Measurements from ENCODE around the gene KHK.
A peak's percentile ranks its signal among the peaks of the same experiment; 100 is the strongest.

Gene KHK

DNA sequence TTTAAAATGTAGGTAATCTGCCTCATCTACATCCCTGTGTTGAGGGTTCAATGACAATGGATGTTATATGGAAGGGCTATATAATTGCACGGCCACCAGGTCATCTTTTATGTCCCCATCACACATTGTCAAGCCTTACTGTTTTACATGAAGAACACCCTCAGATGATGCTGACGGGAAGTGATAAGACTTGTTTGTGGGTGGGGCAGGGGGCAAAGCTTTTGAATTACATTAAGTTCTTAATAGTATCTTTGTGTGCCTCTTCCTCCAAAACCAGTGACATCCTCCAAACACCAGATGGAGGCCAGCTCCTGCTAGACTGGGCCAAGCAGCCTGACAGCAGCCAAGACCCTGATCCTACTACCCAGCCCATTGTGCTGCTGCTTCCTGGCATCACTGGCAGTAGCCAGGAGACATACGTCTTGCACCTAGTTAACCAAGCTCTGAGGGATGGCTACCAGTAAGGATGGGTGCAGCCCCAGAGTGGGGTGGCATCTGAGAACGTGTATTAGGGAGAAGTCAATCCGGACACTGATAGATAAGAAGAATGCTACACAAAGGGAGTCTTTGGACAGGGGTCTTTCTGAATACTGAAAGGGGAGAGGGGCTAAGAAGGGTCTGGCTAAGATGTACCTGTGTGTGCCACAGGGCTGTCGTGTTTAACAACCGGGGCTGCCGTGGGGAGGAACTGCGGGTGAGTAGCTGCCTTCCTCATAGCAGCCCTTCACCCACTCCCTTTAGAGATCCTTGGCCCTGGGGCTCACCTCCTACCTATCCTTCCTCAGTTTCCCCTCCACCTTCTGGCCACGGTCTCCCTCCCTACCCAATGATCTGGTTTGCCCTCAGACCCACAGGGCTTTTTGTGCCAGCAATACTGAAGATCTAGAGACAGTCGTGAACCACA is 42.3 kb downstream of the KHK start:
- no peak for DNase-seq (ENCODE audit: low read depth)

DNA sequence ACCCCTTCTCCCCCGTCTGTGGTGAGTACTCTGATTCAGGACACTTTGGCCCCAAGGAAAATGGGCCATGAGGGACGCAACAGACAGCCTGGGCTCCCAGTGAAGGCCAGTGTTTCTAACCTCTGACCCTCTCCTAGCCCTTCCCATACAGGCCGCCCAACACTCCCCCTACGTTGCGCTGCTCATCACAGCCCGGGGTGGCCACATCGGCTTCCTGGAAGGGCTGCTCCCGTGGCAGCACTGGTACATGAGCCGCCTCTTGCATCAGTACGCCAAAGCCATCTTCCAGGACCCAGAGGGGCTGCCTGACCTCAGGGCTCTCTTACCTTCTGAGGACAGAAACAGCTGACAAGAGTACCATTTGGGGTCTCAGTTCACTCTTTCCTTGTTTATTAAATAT is 43.8 kb downstream of the KHK start:
- DNase-seq (ENCODE audit: low read depth) = no peak

DNA sequence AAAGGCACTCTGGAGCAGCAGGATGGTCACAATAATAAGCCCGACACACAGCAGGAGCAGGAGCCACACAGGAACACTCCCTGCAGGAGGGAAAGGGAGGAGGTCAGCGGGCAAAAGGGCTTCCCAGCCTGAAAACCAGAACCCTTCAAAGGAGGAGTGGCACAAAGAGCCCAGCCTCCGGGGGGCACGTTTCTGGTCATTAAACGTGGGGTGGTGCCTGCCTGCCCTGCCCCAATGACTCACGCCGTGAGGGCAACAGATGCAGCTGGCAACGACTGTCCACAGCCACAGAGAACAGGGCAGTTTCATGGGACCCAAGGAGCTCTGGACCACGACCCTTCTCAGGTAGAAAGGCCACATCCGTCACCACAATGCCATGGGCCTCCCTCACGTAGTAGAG is 44.9 kb downstream of the KHK start:
- no peak for DNase-seq (ENCODE audit: low read depth)

DNA sequence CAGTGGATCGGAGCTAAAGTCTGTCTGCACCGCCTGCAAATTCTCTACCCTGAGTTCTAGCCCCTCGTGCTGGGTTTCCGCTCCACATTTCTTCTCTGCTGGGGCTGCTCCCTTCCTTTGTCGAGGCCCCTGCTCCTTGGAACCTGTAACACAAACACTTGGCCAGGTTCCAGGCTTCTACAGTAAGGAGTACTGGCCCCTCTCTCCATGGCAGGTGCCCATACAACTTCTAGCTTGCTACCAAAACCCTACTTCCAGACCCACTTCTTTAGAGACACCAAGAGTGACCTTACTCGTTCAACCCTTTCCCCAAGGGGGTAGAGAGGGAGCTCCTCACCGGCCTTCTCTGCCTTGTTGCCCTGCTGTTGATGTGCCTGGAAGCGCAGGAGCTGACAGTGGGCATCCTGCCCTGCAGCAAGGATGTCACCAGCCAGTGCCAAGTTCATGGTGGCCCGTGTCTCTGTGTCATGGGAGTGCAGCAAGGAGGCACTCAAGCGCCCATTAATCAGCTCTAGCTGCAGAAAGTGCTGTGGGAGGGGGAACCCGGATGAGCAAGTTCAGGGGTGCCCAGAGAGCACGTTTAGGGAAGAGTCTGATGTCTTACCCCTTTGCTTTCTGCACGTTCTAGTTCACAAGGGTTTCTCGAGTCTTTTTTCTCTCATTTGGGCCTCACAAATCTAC is 46.8 kb downstream of the KHK start:
- DNase-seq (ENCODE audit: low read depth) = peak; percentile 19

DNA sequence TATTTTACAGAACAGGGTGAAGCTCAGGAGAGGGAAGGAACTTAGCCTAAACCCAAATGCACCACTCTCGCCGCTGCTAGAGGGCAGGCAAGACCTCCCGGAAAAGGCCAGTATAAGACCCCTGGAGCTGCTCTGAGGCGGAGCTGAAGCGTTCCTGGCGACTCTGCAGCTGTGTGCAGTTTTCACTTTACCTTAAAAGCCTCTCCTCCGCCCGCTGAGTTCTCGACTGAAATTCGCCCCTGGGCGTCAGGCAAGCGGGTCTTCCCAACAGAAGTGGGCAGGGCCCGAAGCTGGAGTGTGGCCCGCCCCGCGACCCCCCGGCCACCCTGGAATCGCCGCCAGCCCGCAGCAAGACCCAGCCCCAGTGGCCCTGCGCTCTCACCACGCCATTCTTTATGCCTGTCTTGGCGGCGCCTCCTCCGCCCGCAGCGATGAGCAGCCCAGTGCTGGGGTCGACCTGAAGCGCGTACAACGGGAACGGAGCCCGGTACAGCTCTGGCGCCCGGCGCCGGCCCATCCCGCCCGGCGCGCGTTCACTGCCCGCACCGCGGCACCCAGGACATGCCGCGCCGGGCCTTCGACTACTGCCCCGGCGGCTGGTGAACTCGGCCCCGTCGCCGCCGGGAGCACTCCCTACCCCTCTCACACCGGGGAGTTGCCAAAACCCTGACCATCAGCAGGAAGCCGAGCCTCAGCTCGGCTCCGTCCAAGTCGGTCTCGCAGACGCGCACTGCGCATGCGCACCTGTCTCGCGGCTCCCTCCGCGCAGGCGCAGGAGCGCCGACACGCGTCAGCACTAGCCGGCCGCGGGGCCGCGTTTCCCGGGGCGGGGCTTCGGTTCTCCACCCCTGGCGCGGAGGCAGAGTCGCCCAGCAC is 47.6 kb downstream of the KHK start, which contains the start of gene PREB:
Gene PREB (minus strand): TSS at position 732 of the 876 bp plus-strand sequence. CDS start 215 bp downstream, at position 517.
- DNase-seq (ENCODE audit: low read depth) = peak; percentile 93

DNA sequence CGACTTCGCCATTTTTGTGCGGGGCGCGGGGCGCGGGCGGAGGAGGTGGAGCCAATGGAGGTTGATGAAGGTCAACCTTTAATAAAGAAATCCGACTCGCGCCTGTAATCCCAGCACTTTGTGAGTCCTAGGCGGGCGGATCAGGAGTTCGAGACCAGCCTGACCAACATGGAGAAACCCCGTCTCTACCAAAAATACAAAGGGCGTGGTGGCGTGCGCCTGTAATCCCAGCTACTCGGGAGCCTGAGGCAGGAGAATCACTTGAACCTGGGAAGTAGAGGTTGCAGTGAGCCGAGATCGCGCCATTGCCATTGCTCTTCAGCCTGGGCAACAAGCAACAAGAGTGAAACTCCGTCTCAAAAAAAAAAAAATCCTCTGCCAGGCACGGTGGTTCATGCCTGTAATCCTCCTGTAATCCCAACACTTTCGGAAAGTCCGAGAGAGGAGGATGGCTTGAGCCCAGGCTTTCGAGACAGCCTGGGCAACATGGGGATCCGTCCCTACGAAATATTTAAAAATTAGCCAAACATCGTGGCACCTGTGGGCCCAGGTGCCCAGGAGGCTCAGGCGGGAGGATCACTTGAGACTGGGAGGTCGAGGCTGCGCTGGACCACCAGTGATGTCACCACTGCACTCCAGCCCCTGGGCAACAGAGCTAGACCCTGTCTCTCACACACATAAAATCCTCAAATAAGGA is 48.4 kb downstream of the KHK start:
- no peak for DNase-seq (ENCODE audit: low read depth)

DNA sequence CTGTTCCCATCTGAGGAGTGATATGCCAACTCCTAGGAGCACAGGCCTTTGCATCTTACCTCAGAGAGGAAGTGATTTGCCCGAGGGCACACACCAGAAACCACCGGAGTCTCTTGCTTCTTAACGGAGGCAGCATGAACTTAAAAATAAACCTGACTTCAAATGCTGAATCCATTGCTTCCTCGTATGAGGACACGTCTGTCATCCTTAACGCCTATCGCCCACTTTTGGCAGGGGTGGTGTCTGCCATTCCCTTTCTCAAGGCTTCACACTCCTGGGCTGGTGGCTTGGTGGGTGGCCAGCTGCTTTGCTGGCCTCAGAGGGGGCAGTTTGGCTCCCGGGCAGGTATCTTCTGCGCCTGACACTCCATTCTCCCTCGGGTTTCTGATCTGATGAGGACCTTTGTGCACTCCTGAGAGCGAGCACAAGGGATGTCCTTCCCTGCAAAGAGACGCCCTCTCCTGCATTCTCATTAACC is 48.9 kb downstream of the KHK start:
- no peak for DNase-seq (ENCODE audit: low read depth)

DNA sequence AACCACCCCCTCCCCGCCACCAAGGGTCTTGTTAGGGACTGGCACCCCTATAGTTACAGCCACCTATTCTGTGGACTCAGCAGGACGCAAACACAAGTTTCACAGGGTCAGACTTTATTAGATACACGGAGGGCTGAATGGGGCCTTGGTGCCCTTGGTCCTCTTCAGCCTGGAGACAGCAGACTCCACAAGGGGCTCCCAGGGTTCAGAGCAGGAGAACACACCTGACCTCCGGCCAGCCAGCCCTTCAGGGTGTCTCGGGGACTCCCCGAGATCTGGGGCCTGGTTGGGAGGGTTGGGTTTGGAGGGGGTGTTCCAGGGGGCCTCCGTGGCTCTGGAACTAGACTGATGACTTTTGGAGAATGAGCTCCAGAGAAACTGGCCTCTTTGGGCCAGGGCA is 50.2 kb downstream of the KHK start:
- no peak for DNase-seq (ENCODE audit: low read depth)

DNA sequence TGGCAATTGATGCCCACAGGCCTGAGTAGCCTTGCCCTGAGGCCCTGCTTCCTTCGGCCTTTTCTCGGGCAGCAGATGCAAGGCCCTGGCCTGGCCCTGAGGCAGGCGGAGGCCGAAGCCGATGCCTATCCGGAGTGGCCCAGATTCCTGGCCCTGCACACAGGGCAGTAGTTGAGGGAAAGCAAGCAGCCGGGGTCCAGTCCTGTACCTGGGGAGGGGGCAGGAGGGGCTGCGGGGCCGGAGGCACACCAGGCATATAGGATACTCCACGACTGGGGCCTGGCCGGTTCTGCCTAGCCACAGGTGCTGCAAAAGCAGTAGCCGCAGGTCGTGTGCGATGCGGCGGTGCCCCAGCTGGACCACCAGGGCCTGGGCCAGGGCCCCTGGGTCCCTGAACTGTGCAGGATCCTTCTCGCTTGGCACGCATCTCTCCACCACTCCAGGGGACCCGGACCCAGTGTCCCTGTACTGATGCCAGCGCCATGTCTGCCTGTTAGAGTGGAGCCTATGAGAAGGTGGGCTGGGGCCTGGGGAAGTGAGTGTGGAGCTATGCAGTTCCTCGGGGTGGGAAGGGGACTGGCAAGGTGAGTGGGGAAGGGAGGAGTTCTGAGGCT is 50.9 kb downstream of the KHK start:
- no peak for DNase-seq (ENCODE audit: low read depth)

DNA sequence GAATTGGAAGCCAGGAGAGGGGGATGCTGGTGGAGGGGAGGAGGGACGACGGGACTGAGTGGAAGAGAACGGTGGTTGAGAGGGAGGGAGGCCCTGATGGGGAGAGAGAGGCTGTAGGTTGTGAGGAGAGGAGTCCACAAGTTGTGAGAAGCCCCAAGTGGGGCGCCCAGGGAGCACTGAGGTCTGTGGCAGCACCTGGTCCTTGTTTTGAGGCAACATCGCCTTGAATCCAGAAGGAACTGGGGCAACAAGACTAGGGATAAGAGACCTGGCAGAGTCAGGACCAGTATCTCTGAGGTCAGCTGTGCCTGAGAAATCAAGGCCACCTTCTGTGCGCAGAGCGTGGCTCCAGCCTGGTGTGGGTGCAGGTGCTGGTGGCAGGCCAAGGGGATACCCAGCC is 51.5 kb downstream of the KHK start:
- no peak for DNase-seq (ENCODE audit: low read depth)

DNA sequence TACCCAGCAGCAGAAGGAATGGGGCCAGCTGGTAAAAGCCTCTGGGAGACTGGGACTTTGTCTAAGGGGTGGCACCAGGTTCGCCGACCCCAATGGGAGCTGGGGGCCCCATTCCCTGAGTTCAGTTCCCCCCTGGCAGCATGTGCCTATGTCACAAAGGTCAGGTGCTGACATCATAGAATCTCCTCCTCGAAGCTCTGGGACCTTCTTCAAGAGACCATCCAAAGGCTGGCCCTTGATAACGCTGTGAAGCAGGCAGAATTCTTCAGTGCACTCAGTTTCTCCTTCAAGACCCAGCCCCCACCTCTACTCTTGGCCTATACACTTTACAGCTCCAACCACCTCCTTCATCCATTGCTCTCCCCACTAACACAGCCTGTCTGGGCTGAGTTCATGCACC is 52.7 kb downstream of the KHK start, which contains the start of gene PRR30:
Gene PRR30 (minus strand): TSS at position 101 of the 400 bp plus-strand sequence. CDS start 1,081 bp downstream, outside the sequence.
- no peak for DNase-seq (ENCODE audit: low read depth)

DNA sequence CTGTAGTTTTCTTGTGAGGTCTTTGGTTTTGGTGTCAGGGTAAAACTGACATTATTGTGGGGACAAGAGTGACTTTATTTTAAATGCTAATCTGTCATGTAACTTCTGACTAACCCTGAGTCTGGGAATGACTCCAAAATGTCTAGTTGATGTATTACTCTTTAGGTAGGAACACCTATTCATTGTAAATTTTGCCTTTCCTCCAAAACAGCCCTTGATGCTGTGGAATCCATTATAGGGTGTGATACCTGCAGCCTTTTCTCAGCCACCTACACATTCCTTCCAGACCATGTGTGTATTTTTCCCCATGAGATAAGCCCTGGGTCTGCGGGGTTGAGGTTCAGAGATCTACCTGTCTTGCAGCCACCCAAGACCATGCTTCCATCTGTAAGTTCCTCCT is 56.7 kb downstream of the KHK start:
- no peak for DNase-seq (ENCODE audit: low read depth)

DNA sequence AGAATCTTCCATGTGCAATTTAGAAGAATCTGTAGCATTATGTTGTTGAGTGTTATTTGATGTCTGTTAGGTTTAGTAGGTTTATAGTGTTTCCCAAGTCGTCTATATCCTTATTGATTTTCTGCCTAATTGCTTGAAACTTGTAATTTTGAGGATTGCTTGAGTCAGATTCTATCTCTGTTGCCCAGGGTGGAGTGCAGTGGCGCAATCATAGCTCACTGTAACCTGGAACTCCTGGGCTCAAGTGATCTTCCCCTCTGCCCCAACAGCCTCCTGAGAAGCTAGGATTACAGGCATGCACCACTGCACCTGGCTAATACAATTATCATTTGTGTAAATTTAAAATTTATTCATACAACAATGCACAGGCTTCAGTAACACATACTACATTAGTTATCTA is 59.1 kb downstream of the KHK start:
- DNase-seq (ENCODE audit: low read depth) = no peak

DNA sequence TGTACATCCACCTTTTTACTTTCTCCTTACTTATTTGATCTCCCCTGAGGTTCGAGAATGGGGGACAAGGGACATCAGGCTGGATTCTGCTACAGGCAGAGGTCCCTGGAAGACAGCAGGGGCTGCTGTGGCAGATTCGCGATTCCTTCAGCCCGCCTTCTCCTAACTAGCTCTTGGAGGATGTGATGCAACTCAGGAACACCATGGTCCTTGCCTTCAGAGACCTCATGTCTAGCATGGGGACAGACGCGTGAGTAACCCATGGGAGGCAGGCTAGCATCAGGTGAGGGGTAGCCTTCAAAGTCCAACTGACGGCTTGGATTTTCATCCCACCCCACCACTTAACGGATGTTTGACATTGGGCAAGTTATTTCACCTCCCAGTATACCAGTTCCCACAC is 61.4 kb downstream of the KHK start:
- DNase-seq (ENCODE audit: low read depth) = no peak

DNA sequence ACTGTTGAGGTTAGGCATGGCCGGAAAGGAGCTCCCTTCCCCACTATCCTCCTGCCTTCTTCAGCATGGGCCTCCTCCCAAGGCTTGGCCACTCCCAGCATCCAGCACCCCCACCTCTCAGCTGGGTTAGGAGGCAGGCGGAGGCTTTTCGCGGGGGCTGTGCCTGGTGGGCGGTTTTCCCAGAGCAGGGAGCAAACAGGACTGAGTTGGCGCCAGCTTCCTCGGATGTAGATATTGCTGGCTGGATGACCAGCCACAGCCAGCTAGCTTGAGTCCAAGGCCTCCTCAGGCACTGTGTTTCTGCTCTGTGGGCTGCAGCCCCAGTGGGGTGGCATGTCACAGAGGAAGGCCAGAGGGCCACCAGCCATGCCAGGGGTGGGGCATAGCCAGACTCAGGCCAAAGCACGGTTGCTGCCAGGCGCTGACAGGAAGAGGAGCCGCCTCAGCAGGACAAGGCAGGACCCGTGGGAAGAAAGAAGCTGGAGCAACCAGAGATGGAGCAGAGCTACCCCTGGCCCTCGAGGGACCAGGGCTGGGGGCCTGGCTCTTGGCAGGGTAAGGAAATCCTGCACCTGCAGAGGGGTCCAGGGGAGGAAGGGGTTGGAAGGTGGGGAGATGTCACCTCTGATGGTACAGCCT is 62.3 kb downstream of the KHK start, which contains the start of gene TCF23:
Gene TCF23 (plus strand): TSS at position 204 of the 639 bp plus-strand sequence. CDS start 130 bp downstream, at position 334.
- no peak for DNase-seq (ENCODE audit: low read depth)

DNA sequence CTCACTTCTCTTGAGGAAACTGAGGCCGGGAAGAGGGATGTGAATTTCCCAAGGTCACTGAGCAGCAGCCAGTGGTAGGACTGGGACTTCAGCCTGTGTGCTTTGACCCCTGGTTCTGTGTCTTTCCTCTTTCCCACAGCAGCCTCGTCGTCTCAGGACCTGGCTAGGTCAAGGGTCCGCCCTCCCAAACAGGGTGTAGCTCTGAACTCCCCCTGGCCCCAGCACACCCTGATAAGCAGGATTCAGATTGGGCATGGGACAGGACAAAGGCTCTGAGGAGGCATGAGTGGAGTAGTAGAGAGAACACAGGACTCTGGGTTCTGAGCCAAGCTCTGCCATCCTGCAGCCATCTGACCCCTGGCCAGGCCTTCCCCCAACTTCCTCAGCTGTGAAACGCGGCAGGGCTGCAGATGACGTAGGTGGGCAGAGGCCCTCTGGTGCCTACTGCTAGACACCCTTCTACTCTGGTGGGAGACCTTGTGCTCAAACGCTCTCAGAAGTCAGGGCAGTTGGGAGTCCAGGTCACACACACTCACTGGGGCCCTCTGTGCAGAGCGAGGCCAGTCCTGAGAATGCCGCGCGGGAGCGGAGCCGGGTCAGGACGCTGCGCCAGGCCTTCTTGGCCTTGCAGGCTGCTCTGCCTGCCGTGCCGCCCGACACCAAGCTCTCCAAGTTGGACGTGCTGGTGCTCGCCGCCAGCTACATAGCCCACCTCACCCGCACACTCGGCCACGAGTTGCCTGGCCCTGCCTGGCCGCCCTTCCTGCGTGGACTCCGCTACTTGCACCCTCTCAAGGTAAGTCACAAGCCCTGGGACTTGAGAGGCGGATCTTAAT is 63.2 kb downstream of the KHK start:
- DNase-seq (ENCODE audit: low read depth) = no peak
